ENCODE results near the gene TOLLIP.
A peak's percentile ranks its signal among the peaks of the same experiment; 100 is the strongest.

Gene TOLLIP

DNA sequence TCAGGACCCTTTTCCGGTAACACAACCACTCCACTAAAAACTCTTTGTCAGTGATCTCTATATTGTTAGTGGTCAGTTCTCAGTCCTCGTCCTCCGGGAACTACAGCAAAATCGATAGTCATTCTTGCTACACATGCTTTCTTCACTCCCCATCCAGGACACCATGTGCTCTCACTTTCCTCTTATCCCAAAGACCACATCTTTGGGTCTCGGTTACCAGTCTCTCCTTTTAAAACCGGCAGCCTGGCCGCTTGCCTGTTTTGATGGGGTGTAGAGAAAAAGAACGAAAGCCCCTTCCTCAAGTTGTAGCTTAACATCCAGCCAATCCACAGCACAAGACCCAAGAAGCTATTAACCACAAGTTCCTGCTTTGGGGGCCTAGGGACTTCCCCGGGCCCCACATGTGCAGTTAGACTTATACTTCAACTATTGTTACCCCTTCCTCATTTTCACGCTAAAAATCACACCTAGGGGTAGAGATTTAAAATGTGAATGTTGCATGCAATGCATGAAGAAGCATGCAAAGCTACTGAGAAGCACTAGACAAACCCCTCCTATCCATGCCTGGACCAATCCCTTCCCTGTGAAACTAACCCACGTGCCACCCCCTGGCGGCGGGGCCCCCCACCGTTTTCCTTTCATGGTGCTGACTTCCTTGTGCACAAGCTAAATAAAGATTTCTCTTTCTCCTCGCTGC is 1.5 kb upstream of the TOLLIP start:
- DNase-seq (ENCODE audit: low read depth), result peak; percentile 51

DNA sequence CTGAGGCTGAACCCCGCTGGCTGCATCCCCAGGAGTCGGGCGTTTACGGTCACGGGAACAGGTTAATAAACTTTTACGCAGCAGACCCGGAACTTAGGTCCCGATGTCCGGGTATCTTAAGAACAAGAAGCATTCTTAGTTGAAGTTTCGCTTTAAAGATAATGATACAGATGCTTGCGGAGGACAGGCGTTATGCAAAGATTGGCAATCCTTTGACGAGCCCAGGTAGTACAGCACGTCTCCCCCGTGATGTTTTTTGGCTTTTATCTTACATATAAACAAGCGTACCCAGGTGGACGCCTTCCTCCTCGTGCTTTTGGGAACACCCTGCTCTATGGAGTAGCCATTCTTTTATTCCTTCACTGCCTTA is 871 bp upstream of the TOLLIP start:
- no peak for DNase-seq (ENCODE audit: low read depth)

DNA sequence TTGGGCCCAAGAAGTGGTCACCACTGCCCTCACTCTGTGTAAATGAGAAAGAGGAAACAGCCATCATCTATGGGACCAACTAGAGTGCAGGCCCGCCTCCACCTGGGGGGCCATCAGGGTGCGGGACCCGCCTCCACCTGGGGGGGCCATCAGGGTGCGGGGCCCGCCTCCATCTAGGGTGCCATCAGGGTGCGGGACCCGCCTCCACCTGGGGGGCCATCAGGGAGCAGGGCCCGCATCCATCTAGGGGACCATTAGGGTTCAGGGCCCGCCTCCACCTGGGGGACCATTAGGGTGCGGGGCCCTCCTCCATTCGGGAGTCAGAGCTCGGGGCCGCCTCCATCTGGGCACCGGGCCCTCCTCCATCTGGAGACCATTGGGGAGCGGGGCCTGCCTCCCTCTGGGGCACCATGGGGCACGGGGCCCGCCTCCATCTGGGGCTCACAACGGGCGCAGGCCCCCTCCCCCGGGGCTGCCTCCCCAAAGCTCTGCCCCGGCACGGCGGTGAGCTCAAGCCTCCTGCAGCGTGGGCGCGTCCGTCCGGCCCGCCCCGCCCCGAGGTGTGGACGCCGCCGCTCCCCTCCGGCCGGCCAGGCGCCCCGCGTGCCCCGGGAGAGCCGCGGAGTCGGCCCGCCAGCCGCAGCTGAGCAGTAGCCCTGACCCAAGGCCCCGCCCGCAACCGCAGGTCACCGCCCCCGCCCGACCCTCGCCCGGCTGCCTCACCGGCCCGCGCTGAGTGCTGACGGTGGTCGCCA is 512 bp downstream of the TOLLIP start:
- DNase-seq (ENCODE audit: low read depth), result no peak

DNA sequence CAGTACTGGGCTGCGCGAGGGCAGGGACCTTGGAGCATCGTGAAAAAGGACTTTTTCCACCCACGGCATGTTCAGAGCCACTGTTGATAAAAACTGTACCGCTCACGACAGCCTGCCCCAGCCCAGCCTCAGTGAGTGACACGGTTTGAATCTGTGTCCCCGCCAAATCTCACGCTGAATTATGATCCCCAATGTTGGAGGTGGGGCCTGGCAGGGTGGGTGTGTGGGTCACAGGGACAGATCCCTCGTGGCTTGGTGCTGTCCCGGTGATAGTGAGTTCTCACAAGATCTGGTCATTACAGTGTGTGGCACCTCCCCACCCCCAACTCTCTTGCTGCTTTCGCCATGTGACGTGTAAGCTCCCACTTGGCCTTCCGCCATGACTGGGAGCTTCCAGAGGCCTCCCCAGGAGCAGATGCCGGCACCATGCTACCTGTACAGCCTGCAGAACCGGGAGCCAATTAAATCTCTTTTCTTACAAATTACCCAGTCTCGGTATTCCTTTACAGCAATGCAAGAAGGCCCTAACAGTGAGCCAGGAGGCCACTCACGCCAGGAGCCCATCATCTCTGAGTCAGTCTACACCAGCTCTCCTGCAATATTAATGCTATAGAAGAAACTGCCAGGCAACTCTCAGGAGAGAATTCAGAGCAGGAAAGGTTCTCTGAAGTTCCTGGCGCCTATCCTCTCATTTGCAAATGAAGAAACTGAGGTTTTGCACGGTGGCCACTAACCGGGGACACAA is 1.3 kb downstream of the TOLLIP start:
- DNase-seq (ENCODE audit: low read depth), result no peak

DNA sequence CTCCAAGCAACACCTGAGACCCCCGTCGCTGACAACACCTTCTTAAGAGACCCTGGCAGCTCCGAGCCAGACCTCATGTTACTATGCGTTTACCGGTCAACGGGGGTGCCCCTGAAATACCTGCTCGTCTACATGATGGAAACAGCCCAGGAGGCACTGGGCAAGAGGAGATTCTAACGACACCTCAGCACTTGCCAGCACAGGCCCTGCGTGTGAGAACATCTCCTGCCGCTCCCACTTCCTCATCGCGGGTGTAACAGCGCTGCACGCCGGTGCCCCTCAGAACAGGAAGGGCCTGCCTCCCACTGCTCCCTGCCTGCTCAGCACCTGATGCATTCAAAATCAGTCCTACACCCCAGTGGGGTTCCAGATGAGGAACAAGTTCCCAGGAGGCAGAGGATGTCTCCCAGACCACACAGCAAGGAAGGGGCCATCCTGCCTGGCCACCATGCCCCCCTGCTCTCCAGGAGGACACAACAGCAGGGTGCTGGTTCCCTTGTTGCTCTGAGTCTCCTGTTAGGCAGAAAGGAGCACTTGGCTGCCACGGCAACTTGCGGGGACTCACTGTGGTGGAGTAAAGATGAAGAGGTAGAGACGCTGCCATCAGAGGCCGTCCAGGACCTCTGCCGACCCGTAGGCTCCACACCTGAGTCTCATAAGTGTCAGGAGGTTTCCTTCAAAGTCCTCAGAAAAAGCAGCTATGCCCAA is 2.1 kb downstream of the TOLLIP start:
- DNase-seq (ENCODE audit: low read depth), result no peak

DNA sequence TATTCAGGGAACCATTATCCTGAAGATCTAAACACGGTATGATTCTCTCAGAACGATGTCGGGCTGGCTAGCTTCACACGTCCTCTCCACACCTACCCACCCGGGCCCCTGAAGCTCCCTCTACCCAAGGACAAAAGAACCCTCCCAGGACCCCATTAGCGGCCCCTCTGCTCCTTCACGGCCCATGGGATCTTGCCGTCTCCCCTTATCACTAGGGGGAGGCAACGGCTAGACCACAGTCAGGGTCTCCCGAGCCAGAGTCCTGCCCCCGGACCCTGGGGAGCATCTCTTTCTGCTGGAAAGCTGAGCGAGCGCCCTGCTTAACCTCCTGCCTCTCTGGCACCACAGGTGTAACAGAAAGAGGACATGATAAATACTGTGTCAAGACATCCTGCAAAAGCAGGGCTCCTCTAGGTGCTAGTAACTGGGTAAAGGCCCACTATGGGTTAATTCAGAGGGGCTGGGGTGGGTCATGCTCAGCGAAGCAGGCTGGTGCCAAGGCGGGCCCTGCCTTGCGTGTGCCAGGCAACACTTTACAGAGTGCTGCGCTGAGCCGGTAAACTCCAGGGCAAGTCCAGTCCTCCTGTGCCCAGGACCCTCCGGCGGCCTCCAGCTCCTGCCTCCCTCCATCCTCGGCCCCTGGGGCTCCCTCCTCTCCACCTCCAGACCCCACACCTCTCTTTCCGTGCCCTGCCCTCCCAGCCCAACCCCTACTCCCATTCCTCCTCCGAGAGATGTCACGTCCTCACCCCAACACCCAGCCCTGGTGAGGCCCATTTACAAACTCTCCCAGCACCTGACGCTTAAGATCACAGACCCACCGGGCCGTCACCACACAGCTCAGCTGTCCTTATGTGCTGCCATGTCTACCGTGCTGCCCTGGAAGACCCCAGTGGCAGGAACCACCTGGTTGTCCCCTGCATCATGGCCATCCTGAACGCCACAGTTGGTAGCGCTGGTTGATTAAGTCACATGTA is 3.0 kb downstream of the TOLLIP start:
- DNase-seq (ENCODE audit: low read depth), result no peak

DNA sequence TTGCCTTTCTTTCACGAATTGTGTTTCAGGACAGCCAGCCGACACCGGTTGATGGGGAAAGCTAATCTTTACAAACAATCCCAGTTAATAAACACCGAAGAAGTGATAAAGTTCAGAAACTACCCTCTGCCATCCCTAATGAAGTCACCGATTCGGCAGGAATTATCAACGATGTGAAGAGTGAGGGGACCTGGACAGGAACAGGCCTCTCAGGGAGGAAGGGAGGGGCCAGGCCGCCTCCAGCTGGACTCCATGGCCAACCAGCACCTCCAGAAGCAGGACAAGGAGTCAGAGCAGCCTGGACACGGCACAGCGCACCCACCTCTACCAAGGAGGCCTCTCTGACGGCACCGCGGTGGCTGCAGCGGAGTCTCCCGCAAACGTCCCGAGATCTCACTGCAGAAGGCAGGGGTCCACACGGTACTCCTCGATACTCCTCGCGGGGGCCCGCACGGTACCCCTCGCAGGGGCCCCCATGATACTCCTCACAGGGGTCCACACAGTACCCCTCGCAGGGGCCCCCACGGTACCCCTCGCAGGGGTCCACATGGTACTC is 3.9 kb downstream of the TOLLIP start:
- no peak for DNase-seq (ENCODE audit: low read depth)

- no peak for DNase-seq (ENCODE audit: low read depth)
Measured at GRCh38 chr11:1305063-1305495, 4.4 kb downstream of the TOLLIP start.

- no peak for DNase-seq (ENCODE audit: low read depth)
Measured at GRCh38 chr11:1304380-1304779, 5.1 kb downstream of the TOLLIP start.

- DNase-seq (ENCODE audit: low read depth), result no peak
Measured at GRCh38 chr11:1303973-1304372, 5.5 kb downstream of the TOLLIP start.

DNA sequence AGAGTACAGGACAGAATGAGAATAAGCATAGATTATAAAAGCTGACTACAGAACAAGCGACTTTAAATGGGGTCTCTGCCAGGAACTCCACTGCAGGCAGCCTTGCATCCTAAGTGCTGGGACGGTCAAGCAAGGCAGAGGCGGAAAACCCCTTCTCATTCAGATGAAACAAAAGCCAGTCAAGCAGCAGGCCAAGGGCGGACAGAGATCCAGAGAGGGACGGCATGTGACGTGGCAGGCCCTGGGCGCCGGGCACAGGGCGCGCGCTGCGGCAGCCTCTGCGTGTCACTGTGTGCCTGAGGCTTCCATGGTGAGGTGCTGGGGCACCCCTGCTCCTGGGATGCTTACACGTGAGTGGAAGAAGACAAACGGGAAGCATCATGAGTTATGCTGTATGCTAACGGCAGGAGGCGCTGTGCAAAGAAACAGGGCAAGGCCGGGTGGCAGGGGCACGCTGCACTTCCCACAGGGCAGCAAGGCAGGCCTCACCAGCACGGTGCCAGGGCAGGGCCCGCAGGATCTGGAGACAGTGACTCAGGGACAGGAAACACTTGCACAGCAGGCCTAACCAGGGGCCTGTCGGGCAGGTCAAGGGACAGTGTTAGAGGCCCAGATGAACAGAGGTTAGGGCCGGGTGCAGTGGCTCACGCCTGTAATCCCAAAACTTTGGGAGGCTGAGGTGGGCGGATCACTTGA is 6.2 kb downstream of the TOLLIP start:
- no peak for DNase-seq (ENCODE audit: low read depth)

- DNase-seq (ENCODE audit: low read depth), result no peak
Measured at GRCh38 chr11:1302461-1303125, 6.8 kb downstream of the TOLLIP start.

DNA sequence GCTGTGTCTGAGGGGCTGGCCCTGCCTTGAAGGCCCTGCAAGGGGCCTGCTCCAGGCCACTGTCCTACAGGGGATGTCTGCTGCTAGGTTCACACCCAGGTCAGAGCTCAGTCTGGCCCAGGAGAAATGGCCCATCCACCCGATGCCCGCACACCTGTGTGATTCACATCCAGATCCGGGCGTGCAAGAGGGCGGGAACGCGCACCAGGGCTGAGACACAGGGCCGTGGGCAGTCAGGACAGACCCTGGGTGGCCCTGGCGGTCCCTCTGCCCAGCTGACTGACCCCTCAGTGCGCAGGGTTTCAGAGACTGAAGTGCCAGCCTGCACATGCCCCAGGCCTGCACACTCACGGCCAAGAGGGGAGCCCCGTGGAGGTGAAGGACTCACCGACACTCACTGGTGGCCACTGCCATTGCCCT is 7.4 kb downstream of the TOLLIP start:
- no peak for DNase-seq (ENCODE audit: low read depth)

- no peak for DNase-seq (ENCODE audit: low read depth)
Measured at GRCh38 chr11:1301220-1302000, 8.0 kb downstream of the TOLLIP start.

- no peak for DNase-seq (ENCODE audit: low read depth)
Measured at GRCh38 chr11:1300569-1301187, 8.8 kb downstream of the TOLLIP start.

- no peak for DNase-seq (ENCODE audit: low read depth)
Measured at GRCh38 chr11:1300121-1300520, 9.3 kb downstream of the TOLLIP start.

- no peak for DNase-seq (ENCODE audit: low read depth)
Measured at GRCh38 chr11:1299621-1300020, 9.8 kb downstream of the TOLLIP start.

Measured in activated gamma-delta T cell treated with anti-CD3 and anti-CD28 coated beads, Interleukin-2, amount 50 U/mL, for 16 hours (primary cell).